SH-SY5Y (cell line): ENCODE data around the gene TRAP1.

Source experiments
- GATA2 ChIP-seq: IDR thresholded peaks from 2 replicates; pipeline ENCODE4 v1.6.1; 2011; ENCODE audit warnings: mild to moderate bottlenecking, low read depth, low read length
- GATA3 ChIP-seq: IDR thresholded peaks from 2 replicates; pipeline ENCODE4 v1.6.1; 2011; ENCODE audit warnings: low read depth, mild to moderate bottlenecking, low read length, moderate library complexity

DNA sequence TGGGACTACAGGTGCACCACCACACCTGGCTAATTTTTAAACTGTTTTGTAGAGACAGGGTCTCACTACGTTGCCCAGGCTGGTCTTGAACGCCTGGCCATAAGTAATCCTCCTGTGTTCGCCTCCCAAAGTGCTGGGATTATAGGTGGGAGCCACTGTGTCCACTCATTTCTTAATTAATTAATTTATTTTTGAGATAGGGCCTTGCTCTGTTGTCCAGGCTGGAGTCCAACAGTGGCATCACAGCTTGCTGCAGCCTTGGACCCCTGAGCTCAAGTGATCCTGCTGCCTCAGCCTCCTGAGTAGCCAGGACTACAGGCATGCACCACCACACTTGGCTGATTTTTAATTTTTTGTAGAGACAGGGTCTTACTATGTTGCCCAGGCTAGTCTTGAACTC is 47.1 kb upstream of the TRAP1 start:
- TF ChIP-seq GATA2 (no peak), GATA3 (no peak)
